HG03175 (cell line): ENCODE results near the gene HNRNPD.
"Not testable (repeated sequence)": the region's sequence is repeated elsewhere in the genome, so short reads cannot be mapped to it uniquely, and the experiment has no call there.

ENCODE experiments used
- ATAC-seq: cut with Tn5 transposase; IDR thresholded peaks from one replicate; pipeline ENCODE4 v1.9.1; 2021; ENCODE audit warnings: mild to moderate bottlenecking, moderate library complexity; ENCODE audit not compliant: unreplicated experiment

The HNRNPD gene, protein sequence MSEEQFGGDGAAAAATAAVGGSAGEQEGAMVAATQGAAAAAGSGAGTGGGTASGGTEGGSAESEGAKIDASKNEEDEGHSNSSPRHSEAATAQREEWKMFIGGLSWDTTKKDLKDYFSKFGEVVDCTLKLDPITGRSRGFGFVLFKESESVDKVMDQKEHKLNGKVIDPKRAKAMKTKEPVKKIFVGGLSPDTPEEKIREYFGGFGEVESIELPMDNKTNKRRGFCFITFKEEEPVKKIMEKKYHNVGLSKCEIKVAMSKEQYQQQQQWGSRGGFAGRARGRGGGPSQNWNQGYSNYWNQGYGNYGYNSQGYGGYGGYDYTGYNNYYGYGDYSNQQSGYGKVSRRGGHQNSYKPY

DNA sequence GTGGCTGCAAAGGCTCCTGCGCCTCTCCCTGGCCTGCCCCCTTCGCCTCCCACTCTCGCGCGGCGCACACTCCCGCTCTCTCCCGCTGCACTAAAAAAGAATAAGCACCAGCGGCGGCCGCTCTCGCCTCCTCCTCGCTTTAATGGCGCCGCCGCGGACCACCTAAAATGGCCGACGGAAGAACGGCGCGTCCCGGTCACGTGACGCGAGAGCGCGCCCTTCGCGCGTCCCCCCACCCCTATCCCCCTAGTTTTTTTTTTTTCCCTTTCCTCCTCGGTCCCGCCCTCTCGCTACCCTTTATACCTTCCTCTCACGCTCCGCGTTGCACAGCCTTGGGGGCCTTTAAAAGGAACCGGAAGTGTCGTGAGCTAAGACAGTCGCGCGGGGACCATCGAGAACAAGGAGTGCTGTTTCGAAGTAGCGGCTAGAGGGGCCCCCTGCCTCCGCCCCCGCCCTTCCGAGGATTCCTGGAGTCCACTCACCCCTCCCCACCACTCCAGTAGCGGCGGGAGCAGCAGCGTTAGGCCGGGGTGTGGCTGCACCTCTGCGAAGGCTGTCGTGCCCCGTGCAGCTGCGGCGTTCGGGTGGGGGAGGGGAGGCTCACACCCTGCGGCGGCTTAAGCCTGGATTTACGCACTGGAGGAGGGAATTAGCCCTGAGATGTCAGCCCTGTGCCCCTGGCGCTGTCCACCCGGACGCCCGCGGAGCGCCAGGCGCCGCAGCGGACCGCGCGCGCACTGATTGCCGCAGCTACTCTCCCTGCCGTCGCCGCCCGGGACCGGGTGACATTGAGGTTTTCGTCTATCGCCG lies at the start of gene HNRNPD:
TSS of gene HNRNPD (minus strand) at position 176 of the 810 bp plus-strand sequence. CDS start 313 bp downstream, outside the sequence.
- ATAC-seq, result peak; percentile 94

DNA sequence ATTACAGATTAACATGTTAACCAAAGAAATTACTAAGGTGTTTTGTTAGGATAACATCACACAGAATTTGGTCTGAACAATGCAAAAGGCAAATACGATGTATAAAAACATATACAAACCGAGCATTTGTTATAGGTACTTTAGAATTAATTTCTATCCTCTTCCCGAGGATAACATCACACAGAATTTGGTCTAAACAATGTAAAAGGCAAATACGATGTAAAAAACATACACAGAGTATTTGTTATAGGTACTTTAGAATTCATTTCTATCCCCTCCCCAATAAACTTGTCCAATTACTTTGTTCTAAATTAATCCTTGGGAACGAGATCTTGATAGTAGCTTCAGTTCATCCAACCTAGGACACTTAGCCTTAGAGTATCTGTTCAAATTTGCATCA lies 48.8 kb upstream of the HNRNPD start:
- no peak for ATAC-seq

DNA sequence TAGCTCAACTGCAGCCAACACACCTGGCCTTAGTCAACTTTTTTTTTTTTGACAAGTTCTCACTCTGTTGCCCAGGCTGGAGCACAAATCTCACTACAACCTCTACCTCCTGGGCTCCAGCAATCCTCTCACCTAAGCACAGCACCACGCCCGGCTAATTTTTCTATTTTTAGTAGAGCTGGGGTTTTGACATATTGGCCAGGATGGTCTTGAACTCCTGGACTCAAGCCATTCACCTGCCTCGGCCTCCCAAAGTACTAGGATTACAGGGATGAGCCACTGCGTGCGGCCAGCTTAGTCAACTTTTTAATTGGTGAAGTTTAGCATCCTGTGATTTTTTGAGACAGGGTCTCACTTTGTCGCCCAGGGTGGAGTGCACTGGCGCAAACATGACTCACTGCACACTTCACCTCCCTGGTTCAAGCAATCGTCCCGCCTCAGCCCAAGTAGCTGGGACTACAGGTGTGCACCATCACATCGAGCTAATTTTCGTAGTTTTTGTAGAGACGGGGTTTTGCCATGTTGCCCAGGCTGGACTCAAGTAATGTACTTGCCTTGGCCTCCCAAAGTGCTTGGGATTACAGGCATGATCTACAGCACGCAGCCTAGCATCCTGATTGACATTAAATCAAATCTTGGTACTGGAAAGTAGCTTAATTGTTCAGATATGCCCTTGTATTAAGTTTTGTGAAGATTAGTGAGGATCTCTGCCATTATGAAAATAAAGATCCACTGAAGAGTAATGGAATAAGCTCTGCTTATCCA lies 48.2 kb upstream of the HNRNPD start:
- no peak for ATAC-seq

DNA sequence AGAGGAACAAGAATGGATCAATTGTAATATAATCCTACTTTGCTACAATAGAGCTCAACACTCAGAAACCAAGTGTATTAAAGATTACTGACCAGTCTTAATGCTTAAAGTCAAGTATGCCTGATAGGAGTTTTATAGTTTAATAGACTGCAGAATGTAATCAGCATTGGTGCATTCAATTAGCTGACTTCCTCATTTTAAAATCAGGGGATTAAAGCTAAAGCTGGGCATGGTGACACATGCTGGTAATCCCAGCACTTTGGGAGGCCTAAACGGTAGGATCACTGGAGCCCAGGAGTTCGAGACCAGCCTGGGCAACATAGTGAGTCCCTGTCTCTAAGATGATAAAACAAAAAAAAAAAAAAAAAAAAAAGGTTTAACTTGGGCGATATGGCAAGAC lies 45.7 kb upstream of the HNRNPD start:
- no peak for ATAC-seq

DNA sequence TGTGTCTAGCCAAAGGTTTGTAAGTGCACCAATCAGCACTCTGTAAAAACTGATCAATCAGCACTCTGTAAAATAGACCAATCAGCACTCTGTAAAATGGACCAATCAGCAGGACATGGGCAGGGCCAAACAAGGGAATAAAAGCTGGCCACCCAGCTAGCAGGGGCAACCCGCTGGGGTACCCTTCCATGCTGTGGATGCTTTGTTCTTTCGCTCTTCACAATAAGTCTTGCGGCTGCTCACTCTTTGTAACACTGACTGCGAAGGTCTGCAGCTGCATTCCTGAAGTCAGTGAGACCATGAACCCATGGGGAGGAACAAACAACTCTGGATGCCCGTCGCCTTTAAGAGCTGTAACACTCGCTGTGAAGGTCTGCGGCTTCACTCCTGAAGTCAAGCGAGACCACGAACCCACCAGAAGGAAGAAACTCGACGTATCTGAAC lies 42.2 kb upstream of the HNRNPD start:
- ATAC-seq, result no peak

DNA sequence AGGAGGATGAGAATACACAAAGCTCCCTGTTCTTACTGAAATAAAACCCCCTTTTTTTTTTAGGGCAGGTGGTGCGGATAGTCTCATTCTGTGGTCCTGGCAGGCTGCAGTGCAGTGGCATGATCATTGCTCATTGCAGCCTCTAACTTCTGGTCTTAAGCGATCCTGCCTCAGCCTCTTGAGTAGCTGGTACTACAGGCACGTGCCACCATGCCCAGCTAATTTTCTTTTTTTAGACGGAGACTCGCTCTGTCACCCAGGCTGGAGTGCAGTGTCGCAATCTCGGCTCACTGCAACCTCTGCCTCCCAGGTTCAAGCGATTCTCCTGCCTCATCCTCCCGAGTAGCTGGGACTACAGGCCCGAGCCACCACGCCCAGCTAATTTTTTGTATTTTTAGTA lies 41.3 kb upstream of the HNRNPD start:
- not testable (repeated sequence) for ATAC-seq

DNA sequence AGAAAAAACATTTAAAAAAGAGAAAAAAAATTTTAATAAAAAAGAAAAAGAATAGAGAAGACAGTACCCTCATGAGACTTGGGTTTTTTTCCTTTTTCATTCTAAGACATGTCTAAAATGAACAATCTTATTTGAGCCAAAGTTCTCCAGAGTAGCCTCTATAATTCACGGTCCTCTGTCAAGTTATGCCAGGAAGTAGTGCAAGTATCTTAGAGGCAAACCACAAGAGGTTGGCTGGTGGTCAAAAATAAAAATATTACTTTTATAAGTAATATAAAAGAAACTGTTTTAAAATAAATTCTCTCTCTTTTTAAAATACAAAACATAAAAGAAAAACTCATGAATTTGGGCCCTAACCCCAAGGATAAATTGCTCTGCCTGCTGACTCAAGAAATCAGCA lies 29.9 kb upstream of the HNRNPD start:
- no peak for ATAC-seq

DNA sequence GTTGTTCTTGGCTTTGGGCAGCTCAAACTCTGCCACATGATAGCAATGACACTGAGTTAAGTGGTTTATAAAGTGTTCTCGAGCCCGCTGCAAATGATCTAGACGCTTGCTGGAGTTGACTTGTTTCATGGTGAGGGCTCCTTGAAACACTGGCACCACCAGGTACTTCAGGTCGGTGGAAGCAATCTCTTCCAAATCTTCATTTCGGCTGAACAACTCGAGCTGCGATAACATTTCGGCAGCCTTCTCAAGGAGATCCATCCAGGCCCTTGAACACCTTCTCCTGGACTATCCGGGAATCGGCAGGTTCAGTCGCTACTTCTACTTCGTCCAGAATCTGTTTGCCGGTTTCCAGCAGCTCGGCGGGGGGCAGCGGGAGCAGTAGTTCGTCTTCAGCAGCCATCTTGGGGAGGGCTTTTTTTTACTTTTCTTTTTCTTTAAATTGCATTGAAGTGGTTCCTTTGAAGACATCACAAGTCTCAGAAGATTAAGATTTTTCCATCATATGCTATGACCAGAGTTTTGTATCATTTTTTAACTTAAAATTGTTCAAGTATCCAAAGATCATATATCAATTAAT lies 28.5 kb upstream of the HNRNPD start:
- ATAC-seq, result no peak

DNA sequence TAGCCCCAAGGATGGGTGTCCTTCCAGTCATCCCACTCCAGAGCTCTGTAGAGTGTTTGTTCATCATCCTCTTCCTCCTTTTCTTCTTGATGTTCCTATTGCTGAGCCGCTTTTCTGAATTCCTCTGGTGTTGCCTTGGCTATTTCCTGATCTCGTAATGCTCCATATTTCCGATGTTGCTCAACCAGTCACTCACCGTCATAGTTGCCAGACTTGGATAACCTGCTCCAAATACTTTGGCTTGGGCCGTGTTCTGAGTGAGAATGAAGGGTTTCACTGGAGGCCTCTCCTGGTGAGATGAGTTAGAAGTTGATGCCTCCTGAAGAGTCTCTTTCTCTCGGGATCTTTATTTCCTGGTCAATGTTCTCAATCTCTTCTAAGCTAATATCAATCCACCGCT lies 27.8 kb upstream of the HNRNPD start:
- no peak for ATAC-seq

DNA sequence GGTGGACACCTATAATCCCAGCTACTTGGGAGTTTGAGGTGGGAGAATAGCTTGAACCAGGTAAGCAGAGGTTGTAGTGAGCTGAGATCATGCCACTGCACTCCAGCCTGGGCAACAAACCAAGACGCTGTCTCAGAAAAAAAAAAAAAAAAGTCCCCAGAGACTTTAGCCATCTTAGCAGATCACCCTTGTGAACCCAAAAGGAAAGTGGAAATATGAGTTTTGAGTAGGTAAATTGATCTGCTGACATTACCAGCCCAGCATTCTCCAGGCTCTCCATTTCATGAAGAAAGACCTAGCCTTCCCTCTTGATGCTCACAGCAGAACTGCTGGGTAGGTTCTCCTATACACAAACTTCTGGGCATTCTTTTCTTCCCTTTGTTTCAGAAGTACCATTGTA lies 24.5 kb upstream of the HNRNPD start:
- ATAC-seq, result no peak

DNA sequence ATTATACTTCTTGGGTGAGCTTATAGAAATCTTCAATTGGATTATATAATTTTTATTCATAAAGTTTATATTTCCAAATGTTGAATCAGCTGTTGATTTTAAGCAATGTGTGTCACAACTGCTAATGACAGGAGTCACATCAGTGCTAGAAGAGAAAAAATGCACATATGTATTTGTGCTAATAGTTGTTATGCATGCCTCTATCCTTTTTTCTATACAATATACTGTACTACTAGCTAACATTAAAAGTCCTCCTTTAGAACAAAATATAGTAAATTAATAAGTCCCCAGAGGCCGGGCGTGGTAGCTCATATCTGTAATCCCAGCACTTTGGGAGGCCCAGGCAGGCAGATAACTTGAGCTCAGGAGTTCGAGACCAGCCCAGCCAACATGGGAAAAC lies 23.7 kb upstream of the HNRNPD start:
- no peak for ATAC-seq

DNA sequence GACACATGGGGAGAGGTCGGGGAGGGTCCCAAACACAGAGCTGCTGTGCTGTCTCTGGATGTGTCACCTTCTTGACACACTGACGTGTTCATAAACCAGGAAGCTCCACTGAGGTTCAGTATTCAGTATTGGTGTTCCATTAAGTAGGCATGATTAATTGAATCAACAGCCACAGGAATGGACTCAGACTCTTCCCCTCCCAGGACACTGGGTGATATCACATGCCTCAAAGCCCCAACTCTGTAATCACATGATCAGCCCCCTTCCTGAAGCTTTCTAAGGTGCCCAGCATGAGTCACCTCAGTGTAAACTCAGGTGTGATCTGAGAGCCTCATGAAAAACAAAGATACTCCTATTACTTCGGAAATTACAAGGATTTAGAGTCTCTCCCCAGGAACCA lies 21.1 kb upstream of the HNRNPD start:
- ATAC-seq, result no peak

DNA sequence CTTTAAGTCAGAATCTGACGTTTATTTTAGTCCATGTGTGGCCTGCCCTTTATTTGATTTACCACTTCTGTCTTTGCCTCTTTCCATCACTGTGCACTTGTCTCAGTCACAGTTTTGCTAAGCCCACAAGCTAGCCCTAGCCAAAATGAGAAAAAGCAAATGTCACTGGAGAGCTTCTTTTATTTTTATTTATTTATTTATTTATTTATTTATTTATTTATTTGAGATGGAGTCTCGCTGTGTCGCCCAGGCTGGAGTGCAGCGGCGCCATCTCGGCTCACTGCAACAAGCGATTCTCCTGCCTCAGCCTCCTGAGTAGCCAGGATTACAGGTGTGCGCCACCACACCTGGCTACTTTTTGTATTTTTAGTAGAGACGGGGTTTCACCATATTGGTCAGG lies 16.3 kb upstream of the HNRNPD start:
- not testable (repeated sequence) for ATAC-seq

DNA sequence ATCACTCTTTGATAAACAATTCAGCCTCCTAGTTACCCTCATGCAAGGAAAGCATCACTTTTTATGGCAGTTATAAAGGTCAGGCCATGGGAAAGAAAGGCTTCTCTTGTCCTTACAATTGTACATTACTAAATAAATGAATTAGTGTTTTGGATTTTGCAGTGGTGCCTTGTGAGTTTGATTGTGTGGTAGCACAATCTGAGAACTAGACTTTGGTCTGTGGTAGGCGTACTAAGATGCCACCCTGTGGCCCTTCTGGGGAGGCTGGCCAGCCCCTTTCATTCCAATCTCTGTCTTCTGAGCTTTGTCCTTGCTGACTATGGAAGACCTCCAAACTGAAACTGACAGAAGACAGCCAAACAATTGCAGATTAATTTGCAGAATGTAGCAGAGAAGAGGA lies 14.6 kb upstream of the HNRNPD start:
- ATAC-seq, result no peak

DNA sequence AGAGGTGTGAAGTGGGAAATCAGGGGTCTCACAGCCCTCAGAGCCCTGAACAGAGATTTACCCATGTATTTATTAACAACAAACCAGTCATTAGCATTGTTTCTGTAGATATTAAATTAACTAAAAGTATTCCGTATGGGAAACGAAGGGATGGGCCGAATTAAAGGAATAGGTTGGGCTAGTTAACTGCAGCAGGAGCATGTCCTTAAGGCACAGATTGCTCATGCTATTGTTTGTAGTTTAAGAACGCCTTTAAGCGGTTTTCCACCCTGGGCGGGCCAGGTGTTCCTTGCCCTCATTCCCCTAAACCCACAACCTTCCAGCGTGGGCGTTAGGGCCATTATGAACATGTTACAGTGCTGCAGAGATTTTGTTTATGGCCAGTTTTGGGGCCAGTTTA lies 12.5 kb upstream of the HNRNPD start:
- not testable (repeated sequence) for ATAC-seq

DNA sequence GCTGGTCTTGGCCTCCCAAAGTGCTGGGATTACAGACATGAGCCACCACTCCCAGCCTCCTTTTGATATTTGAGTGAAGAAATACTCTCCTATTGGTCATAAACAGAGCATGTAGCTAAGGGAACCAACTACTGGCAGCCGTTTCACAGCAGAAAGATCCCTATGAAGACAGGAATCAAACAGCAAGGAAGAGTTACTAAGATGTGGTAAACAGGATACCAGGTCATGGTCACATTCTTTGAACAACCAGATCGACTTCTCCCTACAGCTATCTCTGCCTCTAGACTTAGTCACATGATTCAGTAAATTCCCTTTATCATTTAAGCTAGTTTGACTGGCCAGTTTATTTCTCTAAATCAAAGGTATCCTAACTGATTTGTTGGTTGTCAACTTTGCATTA lies 9.0 kb upstream of the HNRNPD start:
- ATAC-seq, result no peak

DNA sequence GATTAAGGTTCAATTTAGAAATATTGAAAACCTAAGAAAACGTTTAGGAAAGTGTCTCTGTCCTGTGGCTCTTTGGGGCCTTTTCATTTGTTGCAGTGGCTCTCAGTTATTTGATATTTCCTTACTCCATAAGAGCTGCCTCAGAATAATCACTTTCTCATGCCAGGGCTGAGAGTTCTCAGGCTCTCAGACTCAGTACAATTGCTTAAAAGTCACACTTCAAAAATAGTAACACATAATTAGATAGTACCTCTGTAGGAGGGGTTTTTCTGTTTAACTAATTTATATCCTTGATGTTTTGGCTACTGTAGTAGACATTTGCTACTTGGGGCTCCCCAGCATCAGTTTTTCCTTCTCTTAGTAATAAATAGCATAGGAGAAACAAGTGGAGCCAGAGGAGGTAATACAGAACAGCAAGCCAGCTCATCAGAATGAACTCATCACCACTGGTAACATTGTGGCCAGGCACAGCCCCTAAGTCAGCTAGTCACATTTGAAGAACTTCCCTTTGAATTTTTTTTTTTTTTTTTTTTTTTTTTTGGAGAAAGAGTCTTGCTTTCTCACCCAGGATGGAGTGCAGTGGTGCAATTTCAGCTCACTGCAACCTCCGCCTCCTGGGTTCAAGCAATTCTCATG lies 8.0 kb upstream of the HNRNPD start:
- no peak for ATAC-seq

DNA sequence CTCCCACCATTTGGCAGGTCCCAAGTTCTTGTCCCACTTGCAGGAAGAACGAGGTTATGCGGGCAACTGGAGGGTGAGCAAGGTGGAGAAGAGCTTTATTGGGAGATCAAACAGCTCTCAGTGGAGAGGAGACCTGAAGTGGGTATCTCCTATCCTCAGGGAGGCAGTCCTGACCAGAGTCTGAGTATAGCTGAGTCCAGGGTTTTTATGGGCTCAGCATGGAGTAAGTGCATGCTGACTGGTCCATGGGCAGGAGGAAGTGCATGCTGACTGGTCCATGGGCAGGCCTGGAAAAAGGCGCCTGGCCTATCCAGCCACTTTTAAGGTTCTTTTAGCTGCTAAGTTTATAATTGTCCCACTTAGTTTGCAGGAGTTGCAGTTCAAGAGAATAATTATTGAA lies 7.4 kb upstream of the HNRNPD start:
- ATAC-seq, result no peak

DNA sequence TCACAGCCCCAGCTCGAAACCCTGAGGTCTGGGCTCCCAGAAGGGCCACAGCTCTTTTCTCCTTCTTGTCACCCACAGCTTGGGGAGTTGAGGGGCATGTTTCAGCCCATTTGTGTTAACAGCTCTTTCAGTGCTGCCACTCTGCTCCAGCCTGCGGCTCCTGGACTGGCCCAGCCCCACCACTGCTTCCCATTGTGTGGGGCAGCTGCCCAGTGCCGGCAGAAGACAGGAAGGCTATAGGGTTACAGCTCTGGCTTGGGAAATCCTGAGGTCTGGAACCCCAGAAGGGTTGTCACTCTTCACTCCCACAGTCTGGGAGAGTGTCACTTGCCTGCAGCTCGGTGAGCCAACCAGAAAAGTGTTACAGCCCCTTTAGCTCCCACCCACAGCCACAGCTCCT lies 7.0 kb upstream of the HNRNPD start:
- no peak for ATAC-seq

DNA sequence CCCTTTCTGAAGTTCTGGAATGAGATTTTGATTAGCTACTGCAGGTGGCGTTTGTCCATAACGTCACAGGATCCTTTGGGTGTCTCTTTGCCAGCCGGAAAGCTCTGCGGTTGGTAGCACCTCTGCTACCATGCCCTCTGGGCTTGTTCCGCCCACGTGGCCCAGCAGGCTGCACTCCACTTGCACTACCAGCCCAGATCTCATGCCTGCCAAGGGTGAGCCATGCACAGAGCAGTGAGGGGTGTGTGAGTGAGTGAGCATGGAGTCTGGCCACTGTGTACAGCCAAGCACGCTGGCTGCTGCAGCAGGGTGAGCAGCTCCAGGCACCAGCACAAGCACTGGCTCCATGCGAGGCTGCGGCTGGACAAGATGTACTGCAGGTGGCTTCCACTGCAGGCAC lies 6.6 kb upstream of the HNRNPD start:
- no peak for ATAC-seq

DNA sequence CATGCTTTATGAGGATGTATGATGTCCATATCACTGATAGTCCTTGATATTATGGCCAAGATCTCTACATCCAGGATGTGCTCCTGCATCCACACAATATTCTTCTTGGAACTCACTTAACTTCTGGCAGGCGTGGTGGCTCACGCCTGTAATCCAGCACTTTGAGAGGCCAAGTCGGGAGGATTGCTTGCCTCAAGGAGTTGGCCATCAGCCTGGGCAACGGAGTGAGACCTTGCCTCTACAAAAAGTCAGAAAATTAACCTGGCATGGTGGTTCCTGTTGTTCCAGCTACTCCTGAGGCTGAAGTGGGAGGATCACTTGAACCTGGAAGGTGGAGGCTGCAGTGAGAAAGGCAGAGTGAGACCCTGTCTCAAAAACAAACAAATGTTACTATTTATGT lies 2.3 kb upstream of the HNRNPD start:
- no peak for ATAC-seq
